ENCODE results near the gene HNRNPLL. TPM values are rescaled to one million over a fixed set of nuclear protein-coding genes. Genes with fewer than 3 reads are reported as not detected.
"Not testable (repeated sequence)": the region's sequence is repeated elsewhere in the genome, so short reads cannot be mapped to it uniquely, and the experiment has no call there.

Gene HNRNPLL
- polyA plus RNA-seq (2013, experiment 1 of 2; ENCODE audit: insufficient read length) = 48.7 TPM
- polyA plus RNA-seq (2013, experiment 2 of 2; ENCODE audit: insufficient read length) = 42.2 TPM

DNA sequence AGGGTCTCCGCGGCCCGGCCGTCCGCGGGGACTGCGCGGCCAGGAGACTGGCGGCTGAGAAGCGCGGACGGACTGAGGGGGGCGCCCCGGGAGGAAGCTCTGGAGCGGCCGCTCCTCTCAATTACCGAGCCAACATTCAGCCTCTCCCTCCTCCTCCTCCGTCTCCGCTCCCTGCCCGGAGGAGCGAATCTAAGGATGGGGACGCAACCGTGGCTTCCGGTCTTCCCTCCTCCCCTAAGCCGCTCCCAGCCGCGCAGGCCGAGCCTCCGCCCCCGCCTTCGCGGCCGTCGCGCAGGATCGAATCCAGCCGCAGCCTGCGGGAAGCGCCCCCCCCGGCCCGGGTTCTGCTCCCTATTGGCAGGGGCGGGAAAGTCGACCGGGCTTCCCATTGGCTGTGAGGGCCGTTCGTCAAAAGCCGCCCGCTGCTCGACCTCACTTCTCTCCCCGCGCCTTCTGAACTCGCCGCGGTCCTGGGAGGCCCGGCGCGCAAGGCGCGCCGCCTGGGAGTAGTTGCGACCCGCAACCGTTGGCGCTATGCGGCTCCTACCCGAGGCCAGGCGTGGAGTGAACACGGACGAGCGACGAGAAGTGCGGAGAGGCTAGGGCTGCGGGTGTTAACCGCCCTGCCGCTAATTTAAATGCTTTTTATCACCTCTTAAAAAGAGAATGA, at the start of gene HNRNPLL:
Gene HNRNPLL (minus strand): TSS at position 197 of the 670 bp plus-strand sequence. CDS start 302 bp downstream, outside the sequence.
- DNase-seq = peak; percentile 98

DNA sequence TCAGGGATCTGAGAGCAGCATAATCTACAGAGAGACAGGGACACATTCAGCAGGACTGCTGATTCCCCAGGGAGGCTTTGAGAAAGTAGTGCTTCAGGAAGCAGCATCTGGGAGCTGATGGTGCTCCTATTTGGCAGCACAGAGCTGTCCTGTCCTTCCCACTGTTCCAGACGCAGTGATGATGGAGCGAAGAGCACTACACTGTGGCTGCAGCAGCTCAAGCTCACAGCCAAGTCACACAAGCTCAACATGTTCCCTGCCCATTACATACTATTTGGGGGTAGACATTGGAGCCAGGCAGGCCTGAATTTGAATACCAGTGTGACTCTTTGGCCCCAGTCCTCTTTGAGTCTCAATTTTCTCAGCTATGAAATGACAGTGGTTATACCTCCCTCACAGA, 48.0 kb upstream of the HNRNPLL start:
- no peak for DNase-seq

DNA sequence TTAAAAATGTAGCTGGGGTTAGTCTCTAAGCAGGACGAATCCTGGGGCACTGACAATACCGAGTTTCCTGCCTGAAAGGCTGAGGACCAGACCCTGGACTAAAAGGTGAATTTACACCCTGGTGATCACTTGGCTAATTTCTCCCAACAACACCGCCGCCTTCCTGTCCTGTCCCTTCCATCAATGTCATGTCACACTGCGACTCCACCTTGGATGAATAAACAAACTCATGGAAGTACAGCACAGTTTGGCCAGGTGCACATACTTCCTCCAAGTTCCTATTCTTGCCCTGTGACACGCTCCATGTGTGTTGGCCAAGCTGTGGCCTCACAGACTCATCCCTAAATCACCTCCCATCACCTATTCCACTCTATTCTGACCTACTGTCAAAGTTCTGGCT, 47.3 kb upstream of the HNRNPLL start:
- no peak for DNase-seq

DNA sequence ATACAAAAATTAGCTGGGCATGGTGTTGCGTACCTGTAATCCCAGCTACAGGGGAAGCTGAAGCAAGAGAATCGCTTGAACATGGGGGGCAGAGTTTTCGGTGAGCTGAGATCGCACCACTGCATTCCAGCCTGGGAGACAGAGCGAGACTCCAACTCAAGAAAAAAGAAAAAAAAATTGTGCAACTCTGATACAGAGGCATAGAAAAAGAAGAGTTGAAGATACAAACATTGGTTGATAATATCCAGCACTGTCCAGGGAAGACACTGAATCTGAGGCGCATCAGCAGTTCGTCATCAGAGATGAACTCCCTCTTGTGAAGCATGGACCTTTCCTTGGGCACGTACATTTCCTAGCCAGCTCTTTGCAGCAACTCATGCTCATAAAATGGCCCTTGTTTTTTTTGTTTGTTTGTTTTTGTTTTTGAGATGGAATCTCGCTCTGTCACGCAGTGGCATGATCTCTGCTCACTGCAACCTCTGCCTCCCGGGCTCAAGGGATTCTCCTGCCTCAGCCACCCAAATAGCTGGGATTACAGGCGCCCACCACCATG, 46.5 kb upstream of the HNRNPLL start:
- no peak for DNase-seq

DNA sequence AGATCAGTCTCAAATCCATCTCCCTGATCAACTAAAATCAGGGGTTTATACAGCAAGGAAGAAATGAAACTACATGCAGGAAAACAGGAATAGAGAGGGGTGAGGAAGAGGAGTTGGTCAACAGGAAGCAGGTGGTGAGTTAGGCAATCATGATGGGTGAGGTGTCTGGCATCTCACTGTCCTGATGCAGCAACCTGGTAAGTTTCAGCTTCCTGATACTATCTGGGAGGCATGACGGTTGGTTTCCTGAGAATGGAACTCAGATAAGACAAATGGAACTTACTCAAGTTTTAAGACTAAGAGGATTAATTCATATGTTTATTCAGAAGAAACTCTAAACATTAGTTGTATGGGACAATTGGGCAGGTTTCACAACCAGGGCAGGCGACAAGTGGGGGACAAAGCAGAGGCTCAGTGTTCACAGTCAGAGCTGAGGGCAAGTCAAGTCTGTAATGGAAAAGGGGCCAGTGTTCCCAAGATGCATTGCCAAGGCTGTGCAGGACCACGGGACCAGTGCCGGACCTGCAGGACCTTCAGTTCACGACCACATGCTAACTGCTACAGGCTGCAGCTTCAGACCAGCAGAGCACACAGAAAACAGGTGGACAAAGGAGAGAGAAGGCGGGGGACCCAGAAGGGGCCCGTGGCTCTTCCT, 45.5 kb upstream of the HNRNPLL start:
- no peak for DNase-seq

DNA sequence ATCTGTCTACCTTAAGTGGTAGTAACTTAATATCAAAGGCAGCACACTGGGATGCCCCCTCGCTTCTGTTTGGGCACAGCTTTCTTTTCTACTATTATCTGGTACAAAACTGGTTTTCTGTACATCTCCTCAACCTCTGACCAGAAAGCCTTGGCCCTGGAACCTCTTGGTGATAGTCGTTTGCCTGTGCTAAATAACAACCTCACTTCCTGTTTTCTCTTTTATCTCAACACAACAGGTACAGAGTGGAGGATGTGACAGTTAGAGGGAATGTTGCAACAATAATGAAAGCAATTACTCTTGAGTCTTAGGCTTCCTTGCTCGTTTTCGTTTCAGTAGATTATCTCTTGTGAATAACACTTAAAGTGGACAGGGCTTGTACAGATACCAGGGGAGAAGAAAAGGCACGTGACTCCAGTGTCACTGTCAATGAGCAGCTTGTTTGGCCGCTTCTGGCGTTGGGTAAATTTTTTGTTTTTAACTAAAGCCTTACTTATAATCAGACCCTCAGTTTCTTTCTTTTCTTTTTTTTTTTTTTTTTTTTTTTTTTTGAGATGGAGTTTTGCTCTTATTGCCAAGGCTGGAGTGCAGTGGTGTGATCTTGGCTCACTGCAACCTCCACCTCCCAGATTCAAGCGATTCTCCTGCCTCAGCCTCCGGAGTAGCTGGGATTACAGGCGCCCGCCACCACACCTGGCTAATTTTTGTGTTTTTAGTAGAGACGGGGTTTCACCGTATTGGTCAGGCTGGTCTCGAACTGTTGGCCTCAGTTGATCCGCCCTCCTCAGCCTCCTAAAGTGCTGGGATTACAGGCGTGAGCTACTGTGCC, 41.2 kb upstream of the HNRNPLL start:
- DNase-seq = not testable (repeated sequence)

DNA sequence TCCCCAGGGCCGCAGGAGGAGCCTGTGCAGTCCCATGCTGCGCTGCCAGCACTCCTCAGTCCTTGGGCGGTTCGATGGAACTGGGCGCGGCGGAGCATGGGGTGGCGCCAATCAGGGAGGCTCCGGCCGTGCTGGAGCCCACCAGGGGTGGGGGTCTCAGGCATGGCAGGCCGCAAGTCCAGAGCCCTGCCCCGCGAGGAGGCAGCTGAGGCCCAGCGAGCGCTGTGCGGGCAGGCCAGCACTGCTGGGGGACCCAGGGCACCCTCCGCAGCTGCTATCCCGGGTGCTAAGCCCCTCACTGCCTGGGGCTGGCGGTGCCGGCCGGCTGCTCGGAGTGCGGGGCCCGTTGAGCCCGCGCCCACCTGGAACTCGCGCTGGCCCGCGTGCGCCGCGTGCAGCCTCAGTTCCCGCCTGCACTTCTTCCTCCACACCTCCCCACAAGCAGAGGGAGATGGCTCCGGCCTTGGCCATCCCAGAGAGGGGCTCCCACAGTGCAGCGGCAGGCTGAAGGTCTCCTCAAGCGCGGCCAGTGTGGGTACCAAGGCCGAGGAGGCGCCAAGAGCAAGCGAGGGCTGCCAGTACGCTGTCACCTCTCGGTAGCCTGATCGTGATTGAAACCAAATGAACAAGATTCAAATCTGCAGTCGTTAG, 40.4 kb upstream of the HNRNPLL start:
- no peak for DNase-seq

DNA sequence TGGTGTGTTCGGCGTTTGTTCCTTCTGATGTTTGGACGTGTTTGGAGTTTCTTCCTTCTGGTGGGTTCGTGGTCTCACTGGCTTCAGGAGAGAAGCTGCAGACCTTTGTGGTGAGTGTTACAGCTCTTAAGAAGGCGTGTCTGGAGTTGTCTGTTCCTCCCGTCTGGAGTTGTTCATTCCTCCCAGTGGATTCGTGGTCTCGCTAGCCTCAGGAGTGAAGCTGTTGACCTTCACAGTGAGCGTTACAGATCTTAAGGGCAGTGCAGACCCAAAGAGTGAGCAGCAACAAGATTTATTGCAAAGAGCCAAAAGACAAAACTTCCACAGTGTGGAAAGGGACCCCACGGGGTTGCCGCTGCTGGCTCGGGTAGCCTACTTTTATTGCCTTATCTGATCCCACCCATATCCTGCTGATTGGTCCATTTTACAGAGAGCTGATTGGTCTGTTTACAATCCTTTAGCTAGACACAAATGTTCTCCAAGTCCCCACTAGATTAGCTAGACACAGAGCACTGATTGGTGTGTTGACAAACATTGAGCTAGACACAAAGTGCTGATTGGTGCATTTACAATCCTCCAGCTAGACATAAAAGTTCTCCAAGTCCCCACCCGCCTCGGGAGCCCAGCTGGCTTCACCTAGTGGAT, 39.8 kb upstream of the HNRNPLL start:
- DNase-seq = not testable (repeated sequence)

DNA sequence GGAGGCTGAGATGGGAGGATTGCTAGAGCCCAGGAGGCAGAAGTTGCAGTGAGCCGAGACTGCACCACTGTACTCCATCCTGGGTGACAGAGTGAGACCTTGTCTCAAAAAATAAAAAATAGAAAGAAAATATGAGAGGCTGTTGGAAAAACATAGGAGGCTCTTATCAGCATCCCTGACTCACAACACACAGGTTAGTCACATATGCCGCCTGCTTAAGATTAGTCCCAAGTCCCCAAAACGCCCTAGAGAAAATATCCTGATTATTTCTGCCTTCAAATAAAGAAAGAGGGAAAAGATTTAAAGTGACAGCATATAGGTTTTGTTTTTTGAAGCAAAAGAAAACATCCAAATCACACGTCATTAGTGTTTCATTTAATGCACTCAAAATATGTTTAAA, 33.3 kb upstream of the HNRNPLL start:
- no peak for DNase-seq

DNA sequence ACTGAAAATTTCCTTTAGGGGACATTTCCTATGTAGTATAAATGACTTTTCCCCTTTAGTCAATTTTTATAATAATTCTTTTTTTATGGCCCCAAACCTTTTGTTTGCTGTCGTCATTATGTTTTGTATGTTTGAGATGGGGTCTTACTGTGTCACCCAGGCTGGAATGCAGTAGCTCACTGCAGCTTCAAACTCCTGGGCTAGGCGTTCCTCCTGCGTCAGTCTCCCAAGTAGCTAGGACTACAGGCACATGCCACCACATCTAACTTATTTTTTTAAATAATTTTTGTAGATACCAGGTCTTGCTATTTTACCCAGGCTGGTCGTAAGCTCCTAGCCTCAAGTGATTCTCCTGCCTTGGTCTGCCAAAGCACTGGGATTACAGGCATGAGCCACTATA, 32.4 kb upstream of the HNRNPLL start:
- no peak for DNase-seq

DNA sequence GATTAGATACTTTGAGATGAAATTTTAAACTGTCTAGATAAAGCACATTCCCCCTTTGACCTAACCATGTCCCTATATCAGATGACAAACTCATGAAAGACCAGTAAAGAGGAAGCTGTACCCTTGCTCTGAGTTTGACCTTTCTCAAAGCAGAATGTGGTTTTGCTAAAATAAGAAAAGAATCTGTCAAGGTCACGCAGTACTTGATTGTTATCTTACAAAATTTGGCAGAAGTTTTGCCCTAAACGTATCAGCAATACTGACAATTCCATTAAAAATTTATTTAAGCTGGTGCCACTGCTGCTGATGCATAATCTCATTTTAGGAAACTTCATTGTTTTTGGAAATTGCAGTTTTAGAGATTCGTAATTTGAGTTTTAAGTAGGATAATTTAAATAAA, 32.0 kb upstream of the HNRNPLL start:
- DNase-seq = no peak

DNA sequence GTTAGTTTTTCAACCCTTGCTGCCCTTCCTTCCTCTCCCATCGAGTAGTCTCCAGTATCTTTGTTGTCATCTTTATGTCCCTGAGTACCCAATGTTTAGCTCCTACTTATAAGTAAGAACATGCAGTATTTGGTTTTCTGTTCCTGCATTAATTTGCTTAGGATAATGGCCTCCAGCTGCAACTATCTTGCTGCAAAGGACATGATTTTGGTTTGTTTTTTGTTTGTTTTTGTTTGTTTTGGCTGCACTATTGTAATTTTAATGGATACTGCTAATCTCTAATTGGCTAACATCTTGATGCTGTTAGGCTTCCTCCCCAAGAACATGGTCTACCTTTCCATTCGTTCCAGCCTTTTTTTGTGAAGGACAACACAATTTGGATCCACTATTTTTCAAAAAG, 31.2 kb upstream of the HNRNPLL start:
- DNase-seq = no peak

DNA sequence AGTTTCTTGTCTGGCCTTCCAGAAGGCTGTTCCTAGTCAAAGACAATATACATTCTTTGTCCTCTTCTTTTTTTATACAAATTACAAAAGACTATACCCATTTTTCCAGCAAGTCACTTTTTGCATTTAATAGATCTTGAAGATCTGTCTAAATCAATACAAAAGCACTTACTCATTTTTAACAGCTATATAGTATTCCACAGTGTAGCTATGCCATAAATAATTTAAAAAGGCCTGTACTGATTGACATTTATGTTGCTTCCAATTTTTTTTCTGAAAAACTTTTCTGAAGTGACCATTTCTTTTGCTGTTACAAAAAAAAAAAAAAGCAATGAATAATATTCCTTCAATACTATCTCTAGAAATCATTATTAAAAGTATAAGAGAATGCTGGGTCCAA, 30.3 kb upstream of the HNRNPLL start:
- DNase-seq = no peak

DNA sequence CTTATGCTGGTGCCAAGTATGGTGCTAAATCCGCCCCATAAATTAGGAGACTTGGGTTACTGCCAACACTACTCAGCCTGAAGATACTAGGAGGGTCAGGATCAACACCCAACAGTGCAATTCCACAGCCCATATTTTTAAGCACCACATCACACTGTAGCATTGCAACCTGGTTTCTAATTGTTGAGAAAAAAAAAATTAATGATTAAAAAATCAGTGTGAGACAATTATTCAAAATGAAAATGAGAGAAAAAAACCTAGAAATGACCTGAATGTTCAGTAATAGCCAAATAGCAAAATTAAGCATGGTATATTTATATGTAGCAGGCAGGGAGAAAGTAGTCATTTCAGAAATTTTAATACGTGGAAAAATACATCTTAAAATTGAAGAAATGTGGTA, 29.2 kb upstream of the HNRNPLL start:
- DNase-seq = no peak

DNA sequence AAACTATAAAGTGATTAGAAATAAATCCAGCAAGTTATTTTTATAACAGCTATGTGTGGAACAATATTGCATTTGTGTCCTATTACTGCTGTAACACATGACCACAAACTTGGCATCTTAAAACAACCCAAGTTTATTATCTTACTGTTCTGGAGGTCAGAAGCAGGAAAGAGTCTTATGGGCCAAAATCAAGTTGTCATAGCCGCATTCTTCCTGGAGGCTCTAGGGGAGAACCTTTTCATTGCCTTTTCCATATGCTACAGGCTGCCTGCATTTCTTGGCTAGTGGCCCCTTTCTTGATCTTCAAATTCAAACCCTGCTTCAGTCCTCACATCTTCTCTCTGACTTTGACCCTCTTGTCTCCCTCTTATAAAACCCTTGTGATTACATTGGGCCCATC, 27.0 kb upstream of the HNRNPLL start:
- DNase-seq = no peak

DNA sequence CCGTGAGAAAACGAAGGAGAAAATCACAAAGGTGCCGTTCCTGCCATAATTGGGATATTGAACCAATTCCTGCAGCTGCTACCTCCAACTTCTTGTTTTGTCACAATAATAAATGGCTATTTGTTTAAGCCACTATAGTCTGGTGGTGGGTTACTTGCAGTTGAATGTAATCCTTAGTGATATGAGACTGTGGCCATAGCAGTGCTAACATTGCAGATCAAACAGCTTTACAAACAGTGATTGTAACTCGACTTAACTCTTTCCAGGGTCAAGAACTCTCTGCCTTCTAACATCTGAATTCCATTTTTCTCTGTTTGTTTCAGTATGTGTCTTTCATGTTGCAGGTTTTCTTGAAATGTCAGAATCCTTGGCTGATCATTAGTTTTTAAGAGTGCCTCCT, 24.7 kb upstream of the HNRNPLL start:
- no peak for DNase-seq

DNA sequence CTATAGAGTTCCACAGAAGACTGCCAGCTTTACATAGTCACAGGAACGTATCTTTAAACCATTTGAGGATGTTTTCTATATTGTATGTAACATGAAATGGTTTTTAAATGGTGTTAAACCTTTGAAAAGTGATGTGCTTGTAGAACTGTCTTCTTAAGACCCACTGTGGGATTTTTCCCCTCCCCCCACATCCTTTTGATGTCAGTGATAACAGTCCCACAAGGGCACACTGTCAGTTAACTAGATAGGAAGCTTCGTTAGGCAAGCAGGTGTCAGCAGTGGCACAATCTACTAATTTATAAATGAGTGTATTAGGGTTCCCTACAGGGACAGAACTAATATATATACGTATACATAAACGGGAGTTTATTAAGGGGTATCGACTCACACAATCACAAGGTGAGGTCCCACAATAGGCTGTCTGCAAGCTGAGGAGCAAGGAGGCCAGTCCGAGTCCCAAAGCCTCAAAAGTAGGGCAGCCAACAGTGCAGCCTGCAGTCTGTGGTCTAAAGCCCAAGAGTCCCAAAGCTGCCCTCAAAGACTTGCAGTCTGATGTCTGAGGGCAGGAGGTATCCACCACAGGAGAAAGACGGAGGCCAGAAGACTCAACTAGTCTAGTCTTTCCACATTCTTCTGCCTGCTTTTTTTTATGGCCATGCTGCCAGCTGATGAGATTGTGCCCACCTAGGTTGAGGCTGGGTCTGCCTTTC, 23.8 kb upstream of the HNRNPLL start:
- DNase-seq = no peak

DNA sequence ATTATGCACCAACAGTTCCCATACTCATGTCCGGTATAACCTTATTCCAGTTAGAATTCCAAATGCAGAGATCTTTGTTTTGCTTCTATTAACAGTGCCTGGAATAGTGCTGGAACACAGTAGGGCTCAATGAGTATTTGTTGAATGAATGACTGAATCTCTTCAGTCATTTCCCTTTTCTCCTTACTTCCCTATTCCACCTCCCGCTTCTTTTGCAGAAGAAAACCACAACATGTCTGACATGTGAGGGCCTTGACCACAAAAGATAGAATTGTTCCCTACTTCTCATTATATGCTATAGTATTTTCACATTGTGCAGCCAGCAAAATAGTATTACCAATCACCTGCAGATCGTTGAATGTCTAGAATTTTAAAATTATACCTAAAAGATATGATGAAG, 19.5 kb upstream of the HNRNPLL start:
- no peak for DNase-seq

DNA sequence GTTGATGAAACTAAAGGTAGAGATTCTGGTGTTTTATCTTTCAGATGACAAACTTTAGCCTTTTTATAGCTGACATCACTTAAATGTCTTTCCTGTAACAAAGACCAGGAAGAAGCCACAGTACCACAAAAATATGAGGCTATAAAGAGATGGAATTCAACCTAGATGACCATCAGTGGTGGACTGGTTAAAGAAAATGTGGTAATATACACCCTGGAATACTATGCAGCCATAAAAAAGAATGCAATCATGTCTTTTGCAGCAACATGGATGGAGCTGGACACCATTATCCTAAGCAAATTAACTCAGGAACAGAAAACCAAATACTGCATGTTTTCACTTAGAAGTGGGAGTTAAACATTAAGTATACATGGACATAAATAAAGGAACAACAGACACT, 18.3 kb upstream of the HNRNPLL start:
- no peak for DNase-seq

DNA sequence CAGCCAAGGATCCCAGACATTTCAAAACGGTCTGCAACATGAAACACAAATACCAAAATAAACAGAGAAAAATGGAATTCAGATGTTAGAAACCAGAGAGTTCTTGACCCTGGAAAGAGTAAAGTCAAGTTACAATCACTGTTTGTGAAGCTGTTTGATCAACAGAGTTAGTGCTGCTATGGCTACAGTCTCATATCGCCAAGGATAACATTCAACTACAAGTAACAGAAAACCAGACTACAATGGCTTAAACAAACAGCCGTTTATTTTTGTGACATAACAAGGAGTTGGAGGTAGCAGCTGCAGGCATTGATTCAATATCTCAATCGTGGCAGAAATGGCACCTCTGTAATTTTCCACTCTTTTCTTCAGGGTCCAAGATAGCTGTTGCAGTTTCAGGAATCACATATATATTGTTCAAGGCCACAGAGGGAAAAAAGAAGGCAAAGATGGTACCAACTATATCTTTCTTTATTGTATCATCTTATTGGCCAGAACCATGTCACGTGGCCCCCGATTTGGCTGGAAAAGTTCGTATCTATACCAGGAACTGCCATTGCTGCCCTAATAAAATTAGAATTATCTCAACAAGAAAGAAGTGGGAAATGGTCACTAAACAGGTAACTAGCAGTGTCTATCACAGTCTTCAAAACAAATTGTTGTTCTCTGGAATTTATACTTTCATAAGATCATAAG, 17.7 kb upstream of the HNRNPLL start:
- DNase-seq = peak; percentile 13

All from fibroblast of skin of back (primary cell).